ENCODE measurements around the gene TTLL13. TPM values are rescaled to one million over a fixed set of nuclear protein-coding genes. Genes with fewer than 3 reads are reported as not detected.

The TTLL13 gene
- 1 to 10 TPM in 2 of 3 donors, under 1 TPM in 1; 0.18 to 2.2 (median 1.2) TPM for total RNA-seq
- 0.23 TPM for total RNA-seq (2013)

- Histone ChIP-seq H3K4me3 (ENCODE audit: low read length) (peak within 1 kb of the TSS; percentile 59), H3K27ac (ENCODE audit: low read length) (peak within 1 kb of the TSS; percentile 19), H3K4me1 (ENCODE audit: control insufficient read depth, insufficient read depth, low read length) (peaks cover 18% of the 10 kb centered on the region), H3K36me3 (ENCODE audit: control insufficient read depth, insufficient read depth, low read length) (no peaks in the 10 kb centered on the region), H3K27me3 (ENCODE audit: control insufficient read depth, insufficient read depth, low read length) (no peaks in the 10 kb centered on the region), H3K9me3 (ENCODE audit: control insufficient read depth, insufficient read depth, low read length) (no peaks in the 10 kb centered on the region)
- peak; percentile 72 to 87 (median 80) for ATAC-seq
- no peaks in the 10 kb centered on the region for H3K36me3 Mint-ChIP-seq
- 4% methylated on average over 44 of the region's 44 CpGs for WGBS (ENCODE audit: insufficient coverage)
- H3K9me3 Mint-ChIP-seq: no peaks in the 10 kb centered on the region
- H3K27me3 Mint-ChIP-seq (ENCODE audit: low read depth in 2 of 2): no peaks in the 10 kb centered on the region
- DNase-seq: peak; percentile 48 to 71
- TF ChIP-seq CTCF (IDR thresholded peaks at IDR 0.05): no peak
- H3K27ac Mint-ChIP-seq: peak within 1 kb of the TSS; percentile 78 to 82
- intact Hi-C loops (cut with micrococcal nuclease): no loop called here
- peak within 1 kb of the TSS; percentile 89 for H3K4me3 Mint-ChIP-seq
- peaks cover 10 to 24% of the 10 kb centered on the region in 2 donors for H3K4me1 Mint-ChIP-seq
Observed at GRCh38 chr15:90249203-90249863, at the start of gene TTLL13. TTLL13 (plus strand) TSS chr15:90249556; CDS start chr15:90250631, 1,075 bp downstream.

- Histone ChIP-seq H3K9me3 (ENCODE audit: control insufficient read depth, insufficient read depth, low read length) (no peaks in the 10 kb centered on the region), H3K27ac (ENCODE audit: low read length) (peak overlapping the region; percentile 61), H3K4me1 (ENCODE audit: control insufficient read depth, insufficient read depth, low read length) (peaks cover 28% of the 10 kb centered on the region), H3K27me3 (ENCODE audit: control insufficient read depth, insufficient read depth, low read length) (no peaks in the 10 kb centered on the region), H3K4me3 (ENCODE audit: low read length) (peak overlapping the region; percentile 51), H3K36me3 (ENCODE audit: control insufficient read depth, insufficient read depth, low read length) (no peaks in the 10 kb centered on the region)
- intact Hi-C loops (cut with micrococcal nuclease): no loop called here
- ATAC-seq (no peak), DNase-seq (no peak)
- Mint-ChIP-seq H3K4me1 (peaks cover 8 to 23% of the 10 kb centered on the region in 2 donors), H3K4me3 (peak overlapping the region; percentile 89), H3K27me3 (ENCODE audit: low read depth in 2 of 2) (no peaks in the 10 kb centered on the region), H3K9me3 (no peaks in the 10 kb centered on the region), H3K27ac (peak overlapping the region; percentile 6 to 76), H3K36me3 (no peaks in the 10 kb centered on the region)
- no peak for TF ChIP-seq CTCF (IDR thresholded peaks at IDR 0.05)
- WGBS (ENCODE audit: insufficient coverage): 16% methylated on average over 24 of the region's 24 CpGs
Observed at GRCh38 chr15:90200534-90201129, 48.7 kb upstream of the TTLL13 start.

GRCh38 chr15:90201130-90201943 is 48.0 kb upstream of the TTLL13 start, which contains the start of gene SEMA4B:
SEMA4B (plus strand) TSS chr15:90201330; CDS start chr15:90201579, 249 bp downstream.
- intact Hi-C loops (cut with micrococcal nuclease): no loop called here
- peak; percentile 90 to 93 (median 91) for ATAC-seq
- Mint-ChIP-seq H3K9me3 (no peaks in the 10 kb centered on the region), H3K36me3 (no peaks in the 10 kb centered on the region), H3K27ac (peak within 1 kb of the TSS; percentile 6 to 76), H3K4me3 (peak within 1 kb of the TSS; percentile 89), H3K27me3 (ENCODE audit: low read depth in 2 of 2) (no peaks in the 10 kb centered on the region), H3K4me1 (peaks cover 8 to 23% of the 10 kb centered on the region in 2 donors)
- no peak for TF ChIP-seq CTCF (IDR thresholded peaks at IDR 0.05)
- H3K36me3 ChIP-seq (ENCODE audit: control insufficient read depth, insufficient read depth, low read length): peaks cover under 1% of the 10 kb centered on the region
- peak within 1 kb of the TSS; percentile 61 for H3K27ac ChIP-seq (ENCODE audit: low read length)
- H3K27me3 ChIP-seq (ENCODE audit: control insufficient read depth, insufficient read depth, low read length): no peaks in the 10 kb centered on the region
- H3K9me3 ChIP-seq (ENCODE audit: control insufficient read depth, insufficient read depth, low read length): no peaks in the 10 kb centered on the region
- peak within 1 kb of the TSS; percentile 76 for H3K4me3 ChIP-seq (ENCODE audit: low read length)
- peaks cover 32% of the 10 kb centered on the region for H3K4me1 ChIP-seq (ENCODE audit: control insufficient read depth, insufficient read depth, low read length)
- peak; percentile 69 to 85 for DNase-seq
- under 1% methylated on average over 88 of the region's 88 CpGs for WGBS (ENCODE audit: insufficient coverage)
